ENCODE data around the gene REX1BD.
A peak's percentile ranks its signal among the peaks of the same experiment; 100 is the strongest.
"Not testable (repeated sequence)": the region's sequence is repeated elsewhere in the genome, so short reads cannot be mapped to it uniquely, and the experiment has no call there.

The REX1BD gene

DNA sequence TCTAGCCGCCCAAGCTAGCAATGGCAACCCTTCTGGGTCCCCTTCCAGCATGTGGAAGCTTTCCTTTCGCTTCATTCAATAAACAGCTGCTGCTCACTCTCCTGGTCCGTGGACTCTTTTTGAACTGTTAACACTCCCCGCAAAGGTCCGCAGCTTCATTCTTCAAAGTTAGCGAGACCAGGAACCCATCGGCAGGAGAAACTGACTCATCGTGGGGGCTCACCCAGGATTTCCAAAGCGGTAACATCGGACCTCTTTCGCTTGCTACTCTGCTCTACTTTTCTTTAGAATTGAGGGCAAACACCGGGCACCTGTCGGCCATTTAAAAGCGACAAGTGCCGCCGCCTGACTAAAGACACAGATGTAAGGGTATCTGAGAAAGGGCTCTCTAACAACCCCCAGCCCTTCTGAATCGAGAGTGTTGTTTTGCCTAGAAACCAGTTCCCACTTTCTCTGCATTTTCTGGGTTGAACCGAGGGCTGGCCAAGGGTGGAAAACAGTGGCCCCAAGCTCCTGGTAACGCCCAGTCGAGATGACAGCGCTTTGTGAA is 11.2 kb upstream of the REX1BD start:
- DNase-seq, result no peak

GRCh38 chr19:18580311-18580710 is 8.3 kb upstream of the REX1BD start:
- DNase-seq, result no peak

GRCh38 chr19:18586306-18586705 is 2.3 kb upstream of the REX1BD start:
- no peak for DNase-seq

DNA sequence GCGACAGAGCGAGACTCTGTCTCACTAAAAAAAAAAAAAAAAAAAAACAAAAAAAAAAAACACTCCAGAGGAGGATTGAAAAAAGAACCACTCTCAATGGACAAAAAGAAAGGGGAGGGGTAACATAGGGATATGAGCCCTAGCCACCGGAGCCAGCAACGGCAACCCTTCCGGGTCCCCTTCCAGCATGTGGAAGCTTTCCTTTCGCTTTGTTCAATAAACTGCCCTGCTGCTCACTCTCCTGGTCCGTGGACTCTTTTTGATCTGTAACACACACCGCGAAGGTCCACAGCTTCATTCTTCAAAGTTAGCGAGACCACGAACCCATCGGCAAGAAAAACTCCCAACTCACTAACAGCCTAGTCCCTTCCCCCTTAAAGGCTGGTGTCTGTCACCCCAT is 1.0 kb upstream of the REX1BD start:
- DNase-seq, result no peak

DNA sequence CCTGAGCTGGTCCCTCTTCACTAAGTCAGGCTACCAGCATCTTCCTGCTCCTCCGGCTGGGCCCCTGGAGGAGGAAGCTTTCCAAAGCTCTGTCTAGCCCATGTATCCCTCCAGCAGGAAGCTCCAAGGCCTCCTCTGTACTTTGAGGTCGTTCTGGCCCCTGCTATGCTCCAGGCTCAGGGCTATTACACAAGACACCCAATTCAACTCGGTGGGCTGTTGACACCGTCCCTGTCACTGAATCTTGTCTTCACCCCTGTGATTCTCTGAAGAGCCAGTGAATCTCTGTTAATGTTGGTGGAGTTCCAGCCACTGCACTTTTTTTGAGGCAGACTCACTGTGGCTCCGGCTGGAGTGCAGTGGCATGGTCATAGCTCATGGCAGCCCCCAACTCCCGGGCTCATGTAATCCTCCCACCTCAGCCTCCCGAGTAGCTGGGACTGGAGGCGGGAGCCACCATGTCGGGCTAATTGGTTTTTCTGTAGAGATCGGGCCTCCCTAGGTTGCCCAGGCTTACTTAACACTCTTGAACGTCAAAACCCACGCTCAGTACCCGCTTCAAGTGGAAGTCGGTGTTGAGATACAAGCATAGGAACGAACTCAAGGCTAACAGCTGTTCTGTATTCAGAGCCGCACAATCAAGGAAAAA is 512 bp upstream of the REX1BD start:
- DNase-seq, result no peak

DNA sequence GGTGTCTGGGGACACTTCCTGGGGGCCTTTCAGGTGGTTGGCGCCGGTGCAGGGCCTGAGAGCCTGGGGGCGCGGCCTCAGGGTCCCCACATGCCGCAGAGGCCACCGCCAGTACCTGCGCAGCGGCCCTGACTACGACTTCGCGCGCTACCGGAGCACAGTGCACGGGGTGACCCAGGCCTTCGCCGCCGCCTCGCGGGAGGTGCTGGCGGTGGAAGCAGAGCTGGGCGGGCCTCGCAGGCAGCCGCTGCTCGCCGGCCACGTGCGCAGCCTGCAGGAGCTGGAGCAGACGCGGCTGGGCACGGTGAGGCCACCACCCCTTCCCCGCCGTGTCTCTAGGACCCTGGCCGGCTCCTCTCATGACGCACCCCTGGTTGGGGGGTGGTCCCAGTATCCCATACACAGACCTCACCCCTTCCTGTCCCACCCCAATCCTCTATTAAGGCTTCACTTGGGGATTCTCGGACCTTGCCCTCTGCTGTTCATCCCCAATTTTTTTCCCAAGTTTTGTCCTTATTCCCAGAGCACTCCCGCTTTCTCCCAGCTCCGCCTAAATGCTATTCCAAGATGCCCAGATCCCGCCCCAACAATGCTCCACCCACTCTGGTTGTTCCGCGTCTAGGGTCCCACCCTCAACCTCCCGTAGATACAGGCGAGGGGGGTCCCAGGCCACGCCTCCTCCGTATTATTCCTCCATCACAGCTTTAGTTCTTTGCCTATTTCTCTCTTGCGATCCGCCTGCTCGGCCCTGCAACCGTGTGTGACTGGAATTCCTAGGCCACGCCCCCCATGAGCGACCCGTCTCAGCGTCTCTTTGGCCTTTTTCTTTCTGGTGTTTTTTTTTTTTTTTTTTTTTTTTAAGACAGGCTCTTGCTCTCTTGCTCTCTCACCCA is 1.0 kb downstream of the REX1BD start:
- DNase-seq, result peak in 3 of 6 experiments; percentile 68 to 84 (median 76)

DNA sequence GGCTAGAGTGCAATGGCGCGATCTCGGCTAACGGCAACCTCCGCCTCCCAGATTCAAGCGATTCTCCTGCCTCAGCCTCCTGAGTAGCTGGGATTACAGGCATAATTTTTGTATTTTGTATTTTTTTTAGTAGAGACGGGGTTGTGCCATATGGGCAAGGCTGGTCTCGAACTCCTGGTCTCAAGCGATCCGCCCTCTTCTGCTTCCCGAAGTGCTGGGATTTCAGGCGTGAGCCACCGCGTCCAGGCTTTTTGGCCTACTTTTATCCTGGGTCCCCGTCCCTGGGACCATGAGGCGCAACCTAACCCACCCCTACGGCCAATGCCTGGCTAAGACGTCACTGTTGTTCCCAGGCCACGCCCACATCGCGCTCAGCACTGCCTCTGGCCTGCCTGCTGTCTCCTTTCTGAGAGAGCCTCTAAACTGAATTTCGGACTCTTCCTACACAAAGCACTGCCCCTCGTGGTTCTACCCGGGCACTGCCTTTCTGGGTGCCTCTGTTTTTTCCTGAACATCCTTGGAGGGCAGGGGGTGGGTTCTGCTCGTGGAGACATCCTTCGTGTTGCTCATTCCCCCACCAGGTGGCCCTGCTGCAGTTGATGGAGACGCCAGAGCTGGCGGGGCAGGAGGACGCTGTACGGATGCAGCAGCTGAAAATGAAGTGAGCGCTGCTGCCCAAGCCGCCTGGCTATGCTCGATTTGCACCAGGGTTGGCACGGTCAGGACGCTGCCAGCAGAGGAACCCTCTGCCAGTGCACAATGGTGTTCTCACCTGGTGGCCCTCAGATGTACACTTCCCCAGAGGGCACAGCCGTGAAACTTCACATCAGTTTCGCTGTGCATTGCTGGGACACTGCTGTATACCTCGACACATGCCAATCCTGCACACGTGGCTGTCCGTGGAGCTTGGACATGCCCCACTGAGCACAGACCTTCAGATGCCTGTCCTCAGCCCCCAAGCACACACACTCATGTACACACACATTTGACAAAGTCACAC is 2.0 kb downstream of the REX1BD start:
- peak in 2 of 6 experiments; percentile 16 to 39 for DNase-seq

GRCh38 chr19:18591735-18592385 is 3.3 kb downstream of the REX1BD start:
- no peak for DNase-seq

GRCh38 chr19:18592732-18593131 is 4.1 kb downstream of the REX1BD start:
- DNase-seq, result not testable (repeated sequence)

GRCh38 chr19:18593367-18594095 is 4.9 kb downstream of the REX1BD start:
- no peak for DNase-seq

GRCh38 chr19:18594096-18594823 is 5.7 kb downstream of the REX1BD start:
- peak; percentile 57 to 77 (median 70) for DNase-seq

- no peak for DNase-seq
Observed at GRCh38 chr19:18594824-18595373, 6.3 kb downstream of the REX1BD start.

GRCh38 chr19:18595475-18595874 is 6.9 kb downstream of the REX1BD start:
- no peak for DNase-seq

DNA sequence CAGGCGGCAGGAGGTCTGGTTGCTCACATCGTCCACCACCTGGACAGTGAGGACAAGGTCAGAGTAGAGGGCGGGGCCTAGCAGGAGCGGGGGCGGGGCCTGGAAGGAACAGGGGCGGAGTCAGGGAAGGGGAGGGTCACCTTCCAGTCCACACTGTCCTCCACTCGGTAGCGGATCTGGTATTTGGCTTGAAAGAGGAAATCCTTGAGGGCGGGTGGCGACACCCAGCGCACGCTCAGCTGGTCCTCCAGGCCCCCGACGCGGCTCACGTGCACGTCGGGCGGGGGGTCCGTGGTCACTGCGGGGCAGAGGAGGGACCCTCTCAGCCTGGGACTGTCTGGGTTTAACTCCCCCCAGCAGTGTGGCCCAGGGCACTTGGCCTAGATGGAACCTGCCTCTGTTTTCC is 8.2 kb downstream of the REX1BD start:
- peak in 1 of 6 experiments; percentile 12 for DNase-seq

DNA sequence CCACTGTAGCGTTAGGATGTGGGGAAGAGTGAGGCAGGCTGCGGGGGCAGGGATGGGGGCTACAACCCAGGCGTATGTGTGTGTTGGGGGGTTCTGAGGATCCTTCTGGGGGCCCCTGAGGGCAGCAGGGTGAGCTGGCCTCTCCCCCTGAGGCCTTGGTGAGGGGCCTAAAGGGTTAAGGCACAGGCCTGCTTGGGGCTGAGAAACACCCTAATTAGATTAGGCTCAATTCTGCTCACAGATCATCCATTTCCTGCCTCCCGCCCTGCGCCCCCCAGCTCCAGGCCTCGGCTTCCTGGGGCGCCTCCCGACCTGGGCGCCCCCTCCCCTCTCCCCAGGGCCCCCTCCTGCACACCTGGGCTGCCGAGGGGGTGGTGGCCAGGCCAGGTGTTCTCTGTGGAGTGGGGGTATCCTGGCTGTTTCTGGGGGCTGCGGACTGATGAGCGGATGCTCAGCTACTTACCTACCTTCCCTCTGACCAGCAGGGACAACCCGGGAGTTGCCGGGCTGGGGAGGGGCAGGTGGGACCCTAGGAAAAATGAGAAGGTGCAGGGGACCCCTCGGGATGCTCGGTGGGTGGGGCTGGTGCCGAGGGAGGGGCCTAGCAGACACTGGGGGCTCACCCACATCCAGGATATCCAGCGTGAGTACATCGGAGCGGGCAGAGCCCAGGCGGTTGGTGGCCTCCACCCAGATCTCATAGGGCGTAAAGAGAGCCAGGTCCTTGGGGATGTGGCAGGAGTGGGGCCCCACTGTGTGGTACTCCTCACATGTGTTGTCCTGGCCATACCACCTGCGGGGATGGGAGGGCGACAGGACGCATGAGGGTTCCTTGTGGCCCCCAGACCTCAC is 9.4 kb downstream of the REX1BD start:
- DNase-seq, result no peak

- DNase-seq, result no peak
Observed at GRCh38 chr19:18599485-18599884, 10.9 kb downstream of the REX1BD start.

DNA sequence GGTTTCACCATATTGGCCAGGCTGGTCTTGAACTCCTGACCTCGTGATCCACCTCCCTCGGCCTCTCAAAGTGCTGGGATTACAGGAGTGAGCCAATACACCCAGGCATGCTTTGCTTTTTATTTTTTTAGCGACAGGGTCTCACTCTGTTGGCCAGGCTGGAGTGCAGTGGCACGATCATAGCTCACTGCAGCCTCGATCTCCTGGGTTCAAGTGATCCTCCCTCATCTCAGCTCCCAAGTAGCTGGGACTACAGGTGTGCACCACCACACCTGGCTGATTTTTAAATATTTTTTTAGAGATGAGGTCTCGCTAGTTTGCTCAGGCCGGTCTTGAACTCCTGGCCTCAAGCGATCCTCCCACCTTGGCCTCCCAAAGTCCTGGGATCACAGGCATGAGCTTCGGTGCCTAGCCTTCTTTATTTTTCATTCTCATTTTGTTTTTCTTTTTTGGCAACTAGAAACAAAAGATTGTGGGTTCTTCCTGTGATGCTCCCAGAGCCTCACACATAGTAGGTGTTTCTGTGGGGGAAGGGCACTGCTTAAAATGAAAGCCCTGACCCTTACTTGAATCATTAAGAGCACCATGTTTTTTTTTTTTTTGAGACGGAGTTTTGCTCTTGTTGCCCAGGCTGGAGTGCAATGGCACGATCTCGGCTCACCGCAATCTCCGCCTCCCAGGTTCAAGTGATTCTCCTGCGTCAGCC is 12.2 kb downstream of the REX1BD start:
- DNase-seq, result not testable (repeated sequence)

DNA sequence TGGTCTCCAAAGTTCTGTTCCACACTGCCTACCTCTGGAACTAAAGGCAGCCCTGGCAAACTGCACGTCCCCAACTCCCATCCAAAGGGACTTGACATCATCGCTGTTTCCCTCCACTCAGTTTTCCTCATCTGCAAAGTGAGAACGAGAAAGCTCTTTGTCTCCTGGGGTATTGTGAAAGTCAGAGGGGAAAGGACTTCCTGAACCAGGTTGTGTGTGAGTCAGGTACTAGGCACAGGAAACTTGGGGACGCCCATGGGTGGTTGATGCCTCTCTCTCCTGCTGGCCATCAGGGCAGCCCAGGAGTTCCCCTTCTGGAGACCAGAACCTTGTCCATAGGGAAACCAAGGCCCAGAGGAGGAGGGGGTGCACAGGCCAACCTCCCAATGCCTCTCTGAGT is 13.3 kb downstream of the REX1BD start:
- no peak for DNase-seq

Data from stimulated activated naive CD4-positive, alpha-beta T cell (primary cell).